OCI-LY1 (cell line): ENCODE data around the gene SEPHS2.

Experiments used
- H2AFZ ChIP-seq: fragments of 200-600 bp; sonication (generic), shearing (Covaris generic); 2 replicates; pipeline ENCODE4 v1.6.0; 2014; ENCODE audit warnings: antibody characterized with exemption, mild to moderate bottlenecking, low read length
- H3F3A ChIP-seq: fragments of 200-600 bp; sonication (generic), shearing (Covaris generic); 2 replicates; pipeline ENCODE4 v1.6.0; 2014; ENCODE audit warnings: mild to moderate bottlenecking, antibody characterized with exemption, low read length, moderate library complexity; ENCODE audit not compliant: insufficient read depth
- H3K27ac ChIP-seq: fragments of 200-600 bp; sonication (generic); 2 replicates; pipeline ENCODE4 v1.5.1; 2014; ENCODE audit warnings: low read length, mixed run types, mild to moderate bottlenecking, low read depth; ENCODE audit not compliant: poor library complexity, severe bottlenecking
- H3K27me3 ChIP-seq: fragments of 200-600 bp; sonication (generic); 2 replicates; pipeline ENCODE4 v1.6.0; 2014; ENCODE audit warnings: antibody characterized with exemption, mild to moderate bottlenecking, low read length, moderate library complexity; ENCODE audit not compliant: insufficient read depth
- H3K36me3 ChIP-seq: fragments of 200-600 bp; sonication (generic); 2 replicates; pipeline ENCODE4 v1.6.1; 2014; ENCODE audit warnings: mild to moderate bottlenecking, antibody characterized with exemption, low read length, moderate library complexity, mixed read lengths; ENCODE audit not compliant: insufficient read depth
- H3K4me1 ChIP-seq: fragments of 200-600 bp; sonication (generic); 2 replicates; pipeline ENCODE4 v1.5.1; 2014; ENCODE audit warnings: mild to moderate bottlenecking, low read length, moderate library complexity; ENCODE audit not compliant: insufficient read depth, severe bottlenecking
- H3K4me2 ChIP-seq: fragments of 200-600 bp; sonication (generic), shearing (Covaris generic); 2 replicates; pipeline ENCODE4 v1.6.1; 2014; ENCODE audit warnings: low read length
- H3K4me3 ChIP-seq: fragments of 200-600 bp; sonication (generic); 2 replicates; pipeline ENCODE4 v1.5.1; 2014; ENCODE audit warnings: low read length, low read depth, mild to moderate bottlenecking, mixed read lengths; ENCODE audit not compliant: poor library complexity, severe bottlenecking
- H3K79me2 ChIP-seq: fragments of 200-600 bp; shearing (Covaris generic); 2 replicates; pipeline ENCODE4 v1.6.1; 2016; ENCODE audit warnings: mixed run types, low read length, mixed read lengths; ENCODE audit not compliant: insufficient read depth
- H3K9ac ChIP-seq: fragments of 200-600 bp; sonication (generic), shearing (Covaris generic); 2 replicates; pipeline ENCODE4 v1.6.1; 2014; ENCODE audit warnings: mild to moderate bottlenecking, low read length, mixed read lengths
- H3K9me2 ChIP-seq: fragments of 200-600 bp; sonication (generic), shearing (Covaris generic); 2 replicates; pipeline ENCODE4 v1.6.1; 2014; ENCODE audit warnings: low read depth, mild to moderate bottlenecking, low read length, mixed read lengths
- H3K9me3 ChIP-seq: fragments of 200-600 bp; shearing (Covaris generic); 2 replicates; pipeline ENCODE4 v1.6.1; 2014; ENCODE audit warnings: low read length, mixed read lengths
- H4K20me1 ChIP-seq: fragments of 200-600 bp; sonication (generic), shearing (Covaris generic); 2 replicates; pipeline ENCODE4 v1.6.0; 2016; ENCODE audit warnings: mild to moderate bottlenecking, low read length; ENCODE audit not compliant: insufficient read depth
- CTCF ChIP-seq: fragments of 200-600 bp; sonication (generic), shearing (Covaris generic); IDR thresholded peaks from 2 replicates; pipeline ENCODE4 v1.5.1; 2017; ENCODE audit warnings: mild to moderate bottlenecking, antibody characterized with exemption, low read length, moderate library complexity, mixed read lengths
- EZH2 ChIP-seq: fragments of 200-600 bp; sonication (generic), shearing (Covaris generic); IDR thresholded peaks from 2 replicates; pipeline ENCODE4 v1.8.0; 2017; ENCODE audit warnings: borderline replicate concordance, mixed run types, mild to moderate bottlenecking, antibody characterized with exemption, low read length, moderate library complexity, mixed read lengths

SEPHS2 gene

DNA sequence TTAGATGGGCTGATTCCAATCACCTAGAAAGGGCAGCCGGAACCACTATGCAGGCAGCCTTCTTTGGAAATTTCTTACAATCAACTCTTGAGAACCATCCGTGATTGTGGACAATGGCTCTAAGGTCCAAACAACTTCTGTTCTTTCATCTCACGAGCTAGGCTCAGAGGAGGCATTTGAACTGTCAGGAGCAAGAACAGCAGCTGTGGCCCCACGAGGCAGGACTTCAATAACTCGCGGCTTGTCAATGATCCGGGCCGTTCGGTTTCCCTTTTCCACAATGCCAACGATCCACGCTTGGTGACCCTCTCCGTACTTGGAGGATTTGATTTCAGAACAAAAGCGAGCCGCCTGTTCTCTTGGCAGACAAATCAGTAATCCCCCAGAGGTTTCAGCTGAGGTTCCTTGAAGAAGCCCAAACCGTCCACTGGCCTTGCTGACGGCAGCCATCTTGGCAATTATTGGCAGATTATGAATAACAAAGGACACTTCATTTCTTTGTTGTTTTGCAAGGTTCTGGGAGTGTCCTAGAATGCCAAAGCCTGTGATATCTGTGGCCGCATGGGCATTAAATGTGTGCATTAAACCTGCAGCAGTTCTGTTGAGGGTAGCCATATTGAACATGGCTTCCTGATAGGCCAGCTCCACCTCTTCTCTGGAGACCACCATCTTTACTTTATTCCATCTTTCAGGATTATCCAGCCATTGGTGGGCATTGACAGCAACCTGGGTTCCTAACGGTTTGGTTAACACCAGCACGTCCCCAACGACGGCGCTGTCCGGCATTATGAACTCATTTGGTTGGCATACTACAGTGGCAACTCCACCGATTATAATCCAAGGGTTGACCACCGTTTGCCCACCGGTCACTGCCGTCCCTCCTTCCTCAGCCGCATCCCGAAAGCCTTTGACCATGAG, 1.2 kb downstream of the SEPHS2 start:
- Histone ChIP-seq H3K27me3 (no peaks in the 10 kb centered on the region), H3K79me2 (peaks cover 9% of the 10 kb centered on the region), H3K4me2 (peak overlapping the region; percentile 84), H3K4me3 (peak overlapping the region; percentile 92), H2AFZ (no peak overlapping the region), H3K9me3 (peaks cover 8% of the 10 kb centered on the region; the same call in 1 of the 2 replicates), H3K9ac (peak overlapping the region; percentile 95), H3K36me3 (peaks cover 25% of the 10 kb centered on the region), H3K27ac (peak overlapping the region; percentile 65), H4K20me1 (no peaks in the 10 kb centered on the region), H3K4me1 (peaks cover 40% of the 10 kb centered on the region), H3K9me2 (no peaks in the 10 kb centered on the region), H3F3A (no peaks in the 10 kb centered on the region; the same call in 1 of the 2 replicates)
- TF ChIP-seq EZH2 (no peak), CTCF (no peak)

DNA sequence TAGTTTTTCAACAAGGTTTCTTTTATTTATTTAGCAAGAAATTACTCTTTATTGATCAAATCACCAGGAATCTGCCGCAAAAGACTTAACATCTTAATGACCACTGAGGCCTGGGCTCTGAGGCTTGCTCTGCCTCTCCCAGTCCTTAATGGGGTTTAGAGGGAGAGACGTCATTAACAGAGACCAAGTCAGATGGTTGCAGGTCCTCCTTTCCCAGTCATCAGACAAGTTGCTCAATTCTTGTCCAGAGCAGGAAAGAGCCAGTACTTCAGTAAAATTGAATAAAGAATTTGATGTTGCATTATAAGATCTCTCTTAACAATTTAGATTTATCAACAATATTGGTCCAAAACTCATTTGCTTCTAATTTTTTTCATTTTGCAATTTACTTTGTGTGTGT, 2.0 kb downstream of the SEPHS2 start:
- H3K27me3 ChIP-seq: no peaks in the 10 kb centered on the region
- H2AFZ ChIP-seq: no peak overlapping the region
- H3K9ac ChIP-seq: peak overlapping the region; percentile 95; the same call in 1 of the 2 replicates
- H4K20me1 ChIP-seq: no peaks in the 10 kb centered on the region
- H3K9me2 ChIP-seq: no peaks in the 10 kb centered on the region
- peaks cover 9% of the 10 kb centered on the region for H3K79me2 ChIP-seq
- H3K4me1 ChIP-seq: peaks cover 45% of the 10 kb centered on the region
- peaks cover 25% of the 10 kb centered on the region for H3K36me3 ChIP-seq
- peak overlapping the region; percentile 84 for H3K4me2 ChIP-seq
- no peak overlapping the region for H3K27ac ChIP-seq
- H3K9me3 ChIP-seq: peaks cover 8% of the 10 kb centered on the region; the same call in 1 of the 2 replicates
- no peaks in the 10 kb centered on the region; the same call in 1 of the 2 replicates for H3F3A ChIP-seq
- TF ChIP-seq CTCF: no peak
- TF ChIP-seq EZH2: no peak
- peak overlapping the region; percentile 92 for H3K4me3 ChIP-seq

DNA sequence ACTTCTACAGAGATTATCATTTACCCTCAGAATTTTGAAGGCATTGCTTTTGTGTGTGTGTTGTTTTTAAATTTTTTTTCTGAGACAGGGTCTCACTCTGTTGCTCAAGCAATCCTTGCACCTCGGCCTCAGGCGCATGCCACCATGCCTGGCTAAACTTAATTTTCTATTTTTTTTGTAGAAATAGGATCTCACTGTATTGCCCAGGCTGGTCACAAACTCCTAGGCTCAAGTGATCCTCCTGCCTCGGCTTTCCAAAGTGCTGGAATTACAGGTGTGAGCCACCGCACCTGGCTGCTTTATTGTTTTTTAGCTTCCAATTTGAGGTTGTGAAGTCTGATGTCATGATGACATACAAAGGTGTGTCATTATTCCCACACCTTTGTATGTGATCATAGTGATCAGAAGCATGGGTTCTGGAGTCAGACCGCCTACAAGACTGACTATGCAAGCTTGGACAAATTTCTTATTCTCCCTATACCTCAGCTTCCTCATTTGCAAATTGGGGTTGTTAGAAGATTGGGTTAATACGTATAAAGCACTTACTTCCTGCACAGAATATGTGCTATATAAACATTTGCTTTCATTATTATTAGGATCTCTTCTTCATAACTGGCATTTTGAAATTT, 5.8 kb downstream of the SEPHS2 start:
- H3K4me3 ChIP-seq: no peak overlapping the region
- H3K4me2 ChIP-seq: no peak overlapping the region
- no peaks in the 10 kb centered on the region; the same call in 1 of the 2 replicates for H3F3A ChIP-seq
- peaks cover 22% of the 10 kb centered on the region for H3K36me3 ChIP-seq
- H2AFZ ChIP-seq: no peak overlapping the region
- TF ChIP-seq CTCF (no peak), EZH2 (no peak)
- H3K9me3 ChIP-seq: peaks cover 8% of the 10 kb centered on the region; the same call in 1 of the 2 replicates
- no peaks in the 10 kb centered on the region for H3K9me2 ChIP-seq
- no peak overlapping the region for H3K9ac ChIP-seq
- peaks cover 34% of the 10 kb centered on the region for H3K4me1 ChIP-seq
- no peak overlapping the region for H3K27ac ChIP-seq
- no peaks in the 10 kb centered on the region for H3K27me3 ChIP-seq
- no peaks in the 10 kb centered on the region for H4K20me1 ChIP-seq
- peaks cover 1% of the 10 kb centered on the region; the same call in 1 of the 2 replicates for H3K79me2 ChIP-seq
